ENCODE measurements around the gene SLC15A3.

GRCh38 chr11:60916669-60917206, 35.2 kb downstream of the SLC15A3 start:
- TF ChIP-seq RARB (CRISPR knock-in tag; IDR thresholded peaks at IDR 0.05) = no peak
- TF ChIP-seq ARNTL (CRISPR knock-in tag; IDR thresholded peaks at IDR 0.05; ENCODE audit: borderline replicate concordance, low read depth) = no peak
- TF ChIP-seq PATZ1 (CRISPR knock-in tag; IDR thresholded peaks at IDR 0.05; ENCODE audit: borderline replicate concordance) = no peak
- TF ChIP-seq GLIS3 (CRISPR knock-in tag; IDR thresholded peaks at IDR 0.05) = no peak
- TF ChIP-seq TOX (CRISPR knock-in tag; IDR thresholded peaks at IDR 0.05; ENCODE audit: borderline replicate concordance) = no peak
- no peak for TF ChIP-seq ZNF565 (CRISPR knock-in tag; conservative IDR thresholded peaks at IDR 0.05; ENCODE audit: low read depth)
